ENCODE measurements around the gene FGD4.

Gene FGD4

GRCh38 chr12:32457251-32458025 is 58.1 kb downstream of the FGD4 start:
- no peak for DNase-seq (ENCODE audit: low spot score)

- DNase-seq (ENCODE audit: low spot score): no peak
These were observed 61.3 kb downstream of the FGD4 start for GRCh38 chr12:32460638-32461037.

DNA sequence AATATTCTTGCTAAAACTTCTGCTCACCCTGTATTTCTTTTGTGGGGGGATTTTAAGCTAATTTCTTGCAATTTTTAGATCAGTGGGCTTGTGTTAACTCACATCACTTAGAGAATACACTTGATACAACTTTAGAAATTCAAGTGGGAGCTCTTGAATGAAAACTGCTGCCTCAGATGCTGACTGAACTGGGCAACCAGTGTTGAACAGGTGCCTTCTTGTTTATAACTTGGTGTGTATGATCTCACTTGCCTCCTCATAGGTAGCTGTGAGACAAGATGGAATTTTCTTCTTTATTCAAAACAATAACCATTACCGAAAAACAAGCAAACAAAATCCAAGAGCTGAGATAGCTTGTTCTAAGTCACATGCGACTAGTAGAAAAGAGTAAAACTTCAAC is 63.5 kb downstream of the FGD4 start:
- no peak for DNase-seq (ENCODE audit: low spot score)

GRCh38 chr12:32466187-32466586 is 66.8 kb downstream of the FGD4 start:
- no peak for DNase-seq (ENCODE audit: low spot score)

DNA sequence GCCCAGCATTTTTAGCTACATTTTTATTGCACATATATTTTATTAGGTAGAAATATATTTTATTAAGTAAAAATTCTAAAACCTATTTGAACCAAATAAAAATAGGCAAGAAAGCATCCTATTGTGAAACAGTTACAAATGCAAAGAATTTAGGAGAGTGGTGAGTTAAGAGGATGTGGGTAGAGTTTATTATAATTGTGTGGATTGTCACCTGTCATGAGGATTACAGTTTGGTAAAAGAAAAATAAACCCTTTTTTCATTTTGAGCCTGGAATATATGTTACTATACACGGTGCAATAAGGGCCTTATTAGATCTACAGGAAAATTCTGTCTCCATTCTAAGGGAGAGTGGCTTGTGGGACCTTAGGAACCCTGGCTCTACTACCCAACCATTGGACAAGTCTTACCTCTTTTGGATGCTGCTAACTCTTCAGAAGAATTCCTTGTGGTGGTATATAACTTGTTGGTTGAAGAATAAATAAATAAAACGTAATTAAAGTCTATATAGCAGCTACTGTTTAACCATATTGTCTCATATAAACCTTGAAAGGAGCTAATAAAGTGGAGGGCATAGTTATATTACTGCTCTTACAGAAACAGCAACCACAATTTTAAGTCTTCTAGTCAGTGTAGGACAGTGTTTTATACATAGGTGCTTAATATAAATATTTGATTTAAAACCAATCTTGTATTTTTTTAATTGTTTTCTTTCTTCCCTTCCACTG is 67.8 kb downstream of the FGD4 start:
- DNase-seq (ENCODE audit: low spot score): no peak

DNA sequence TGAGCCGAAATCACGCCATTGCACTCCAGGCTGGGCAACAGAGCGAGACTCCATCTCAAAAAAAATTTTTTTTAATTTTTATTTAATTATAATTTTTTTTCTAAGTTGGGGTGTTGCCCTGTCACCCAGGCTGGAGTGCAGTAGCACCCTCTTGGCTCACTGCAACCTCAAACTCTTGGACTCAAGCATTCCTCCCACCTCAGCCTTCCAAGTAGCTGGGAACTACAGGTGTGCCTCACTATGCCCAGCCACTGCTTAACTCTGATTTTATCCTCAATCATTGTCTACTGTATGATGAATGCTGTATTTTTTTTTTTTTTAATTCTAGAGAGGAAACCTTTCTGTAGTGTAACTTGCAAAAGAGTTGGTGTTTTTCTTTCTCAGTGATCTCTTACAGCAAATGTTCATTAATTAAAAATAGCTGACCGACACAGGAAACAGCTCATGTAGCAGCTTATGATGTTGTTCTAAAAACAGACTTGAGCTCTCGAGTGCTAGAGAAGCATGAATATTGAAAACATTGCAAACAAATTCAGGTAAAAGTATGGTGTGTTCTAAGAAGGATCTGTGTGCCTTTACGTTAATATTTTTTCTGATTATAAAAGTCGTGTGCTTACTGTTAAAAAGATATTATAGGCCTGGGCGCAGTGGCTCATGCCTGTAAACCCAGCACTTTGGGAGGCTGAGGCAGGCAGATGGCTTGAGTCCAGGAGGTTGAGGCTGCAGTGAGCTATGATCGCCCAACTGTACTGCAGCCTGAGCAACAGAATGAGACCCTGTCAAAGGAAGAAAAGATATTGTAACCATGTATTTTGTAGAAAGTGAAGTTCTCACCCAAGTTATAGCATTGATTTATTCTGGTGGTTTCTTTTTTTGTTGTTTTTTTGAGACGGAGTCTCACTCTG is 68.9 kb downstream of the FGD4 start:
- peak; percentile 14 for DNase-seq (ENCODE audit: low spot score)

DNA sequence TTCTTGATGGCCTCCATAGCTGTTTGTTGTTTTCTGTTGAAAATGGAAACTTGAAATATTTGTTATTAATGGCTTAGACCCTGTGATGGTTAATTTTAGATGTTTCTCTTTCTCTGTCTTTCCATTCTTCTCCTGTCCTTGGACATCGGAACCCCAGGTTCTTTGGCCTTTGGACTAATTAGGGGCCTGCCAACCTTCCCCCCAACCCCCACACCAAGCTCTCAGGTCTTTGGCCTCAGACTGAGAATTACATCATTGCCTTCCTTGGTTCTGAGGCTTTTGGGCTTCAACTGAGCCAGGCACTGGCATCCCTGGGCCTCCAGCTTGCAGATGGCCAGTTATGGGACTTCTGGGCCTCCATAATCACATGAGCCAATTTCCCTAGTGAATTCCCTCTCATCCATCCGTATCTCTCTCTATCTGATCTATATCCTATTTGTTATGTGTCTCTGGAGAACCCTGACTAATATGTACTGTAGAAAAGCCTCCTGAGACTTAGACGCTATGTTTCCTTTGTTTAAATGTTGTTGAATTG is 71.6 kb downstream of the FGD4 start:
- no peak for DNase-seq (ENCODE audit: low spot score)

DNA sequence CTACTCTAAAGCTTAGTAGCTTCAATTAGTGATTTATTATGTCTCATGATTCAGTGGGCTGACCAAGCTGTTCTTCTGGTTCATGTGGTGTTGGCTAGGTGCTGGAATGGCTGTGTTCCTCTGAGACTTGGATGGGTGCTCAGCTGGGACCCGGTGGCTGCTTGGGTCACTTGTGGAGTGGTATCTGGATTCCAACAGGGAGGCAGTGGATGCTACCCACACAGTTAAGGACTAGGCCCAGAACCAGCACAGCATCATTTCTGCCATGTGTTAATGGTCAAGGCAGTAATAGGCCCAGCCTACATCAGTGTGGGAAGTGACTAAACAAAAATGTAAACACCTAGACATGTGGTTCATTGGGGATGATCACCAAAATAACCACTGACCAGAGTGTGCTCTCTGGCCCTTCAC is 72.2 kb downstream of the FGD4 start:
- no peak for DNase-seq (ENCODE audit: low spot score)

- no peak for DNase-seq (ENCODE audit: low spot score)
These were observed 76.4 kb downstream of the FGD4 start for GRCh38 chr12:32475724-32476123.

DNA sequence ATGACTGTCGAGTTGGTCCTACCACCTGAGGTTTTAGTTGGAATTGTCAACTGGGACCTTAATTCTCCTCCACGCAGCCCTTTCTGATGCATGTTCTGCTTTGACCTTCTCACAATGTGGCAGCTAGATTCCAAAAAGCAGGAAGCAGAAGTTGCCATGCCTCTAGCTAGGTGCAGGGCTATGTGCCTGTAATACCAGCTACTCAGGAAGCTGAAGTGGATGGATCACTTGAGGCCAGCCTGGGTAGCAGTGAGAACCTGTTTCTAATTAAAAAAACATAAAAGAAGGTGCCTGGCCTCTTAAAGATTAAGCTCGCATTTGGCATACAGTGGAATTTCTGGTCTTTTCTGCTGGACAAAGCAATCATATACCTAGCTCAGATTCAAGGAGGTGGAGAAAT is 77.1 kb downstream of the FGD4 start:
- DNase-seq (ENCODE audit: low spot score): no peak

DNA sequence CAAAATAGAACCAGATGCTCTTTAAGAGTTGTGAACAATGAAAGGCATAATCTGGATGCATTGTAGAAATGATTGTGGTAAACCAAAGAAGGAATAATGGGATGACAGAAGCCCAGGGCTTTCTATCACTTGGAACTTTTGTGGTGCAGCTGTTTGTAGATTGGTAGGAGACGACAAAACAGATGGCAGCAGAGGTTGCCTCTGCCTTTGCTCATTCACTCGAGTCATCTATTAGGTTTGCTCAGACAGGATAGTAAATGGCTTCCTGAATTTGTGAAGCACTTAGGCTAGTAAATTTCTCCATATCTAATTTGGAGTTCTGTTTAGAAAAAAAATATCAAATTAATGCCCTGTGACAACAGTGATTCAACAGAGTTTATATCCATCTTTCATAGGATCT is 78.4 kb downstream of the FGD4 start:
- DNase-seq (ENCODE audit: low spot score): no peak

- DNase-seq (ENCODE audit: low spot score): no peak
These were observed 78.8 kb downstream of the FGD4 start for GRCh38 chr12:32478166-32478565.

DNA sequence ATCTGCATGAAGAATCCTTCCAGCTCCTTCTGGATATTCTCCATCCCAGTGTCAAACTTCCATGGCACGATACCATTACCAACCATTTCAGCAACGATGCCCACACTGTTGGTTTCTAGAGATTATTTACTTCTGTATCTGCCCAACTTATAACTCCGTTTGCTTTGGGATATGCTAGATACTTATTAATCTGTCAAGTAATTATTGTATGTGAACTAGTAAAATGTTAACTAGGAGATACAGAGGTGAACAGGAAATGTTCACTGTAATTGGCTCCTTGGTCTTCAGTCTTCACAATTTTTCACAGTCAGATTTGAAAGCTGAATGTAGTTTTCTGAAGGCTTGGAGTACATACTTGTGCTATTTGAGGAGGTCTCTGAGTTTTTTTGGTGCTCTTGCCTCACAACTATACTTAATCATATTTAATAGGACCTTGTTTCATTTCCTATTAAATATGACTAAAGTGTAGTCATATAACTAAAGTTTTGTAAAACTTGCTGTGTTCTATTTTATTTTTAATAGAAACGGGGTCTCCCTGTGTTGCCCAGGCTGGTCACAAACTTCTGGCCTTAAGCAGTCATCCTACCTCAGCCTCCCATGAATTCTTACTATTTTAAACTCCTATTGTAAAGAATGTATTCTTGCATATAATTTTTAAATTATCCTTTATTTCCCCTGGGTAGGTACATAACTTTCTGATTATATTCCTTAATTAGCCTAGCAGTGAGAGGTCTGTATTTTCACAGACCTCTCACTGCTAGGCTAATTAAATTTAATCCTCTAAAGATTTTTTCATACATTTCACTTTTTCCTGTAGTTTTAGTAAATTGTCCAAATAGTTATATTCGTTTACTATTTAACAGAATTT is 79.7 kb downstream of the FGD4 start:
- no peak for DNase-seq (ENCODE audit: low spot score)

DNA sequence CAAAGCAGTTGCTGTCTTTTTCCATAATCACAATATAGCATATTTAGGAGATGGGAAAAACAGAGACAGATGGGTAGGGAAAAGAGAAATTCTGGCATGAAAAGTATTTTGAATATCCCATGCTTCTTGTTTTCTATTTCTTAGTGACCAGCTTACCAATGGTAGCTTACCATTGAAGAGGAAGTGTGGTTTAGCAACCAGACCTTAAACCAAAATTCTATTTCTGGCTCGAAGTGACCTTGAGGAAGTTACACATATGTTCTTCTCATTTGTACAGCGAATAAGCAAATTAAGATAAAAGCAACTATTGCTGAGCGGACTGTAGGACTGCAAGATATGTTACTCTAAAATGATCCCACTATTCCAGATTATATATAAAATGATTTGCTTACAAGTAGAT is 82.9 kb downstream of the FGD4 start:
- DNase-seq (ENCODE audit: low spot score): peak; percentile 20

DNA sequence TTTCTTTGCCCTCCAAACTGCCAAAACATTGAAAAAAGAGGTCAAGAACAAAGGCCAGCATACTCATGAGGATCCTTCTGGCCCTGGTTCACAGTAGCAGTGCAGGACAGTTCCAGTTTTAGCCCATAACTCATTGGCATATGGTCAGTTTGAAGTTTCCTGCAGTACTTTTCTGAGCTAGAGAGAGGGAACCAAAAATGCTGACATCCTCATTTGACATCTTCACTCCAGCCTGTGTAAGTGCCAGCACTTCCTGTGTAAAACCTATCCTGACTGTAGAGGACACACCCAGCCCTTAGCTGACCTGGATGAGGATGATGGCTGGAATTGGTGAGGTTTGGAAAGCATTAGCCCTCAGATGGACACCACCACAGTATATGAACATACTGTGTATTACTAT is 84.1 kb downstream of the FGD4 start:
- DNase-seq (ENCODE audit: low spot score): no peak

DNA sequence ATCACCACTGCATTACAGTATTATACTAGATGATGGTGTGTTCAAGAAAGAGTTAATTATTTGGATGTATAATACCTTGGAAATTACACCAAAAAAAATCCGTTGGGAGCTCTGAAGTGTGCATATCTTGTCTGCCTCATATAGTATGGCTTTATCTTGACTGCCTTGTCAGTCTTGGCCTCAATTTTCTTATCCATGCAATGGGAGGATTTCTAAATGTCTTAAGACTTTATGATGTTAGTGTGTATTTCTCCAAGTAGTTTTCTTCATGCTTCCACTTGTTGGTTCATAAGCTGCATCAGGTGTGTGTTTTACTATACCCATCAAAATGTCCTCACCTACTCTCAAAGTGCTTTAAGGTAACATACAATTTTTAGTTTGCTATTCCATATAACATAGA is 84.6 kb downstream of the FGD4 start:
- no peak for DNase-seq (ENCODE audit: low spot score)

DNA sequence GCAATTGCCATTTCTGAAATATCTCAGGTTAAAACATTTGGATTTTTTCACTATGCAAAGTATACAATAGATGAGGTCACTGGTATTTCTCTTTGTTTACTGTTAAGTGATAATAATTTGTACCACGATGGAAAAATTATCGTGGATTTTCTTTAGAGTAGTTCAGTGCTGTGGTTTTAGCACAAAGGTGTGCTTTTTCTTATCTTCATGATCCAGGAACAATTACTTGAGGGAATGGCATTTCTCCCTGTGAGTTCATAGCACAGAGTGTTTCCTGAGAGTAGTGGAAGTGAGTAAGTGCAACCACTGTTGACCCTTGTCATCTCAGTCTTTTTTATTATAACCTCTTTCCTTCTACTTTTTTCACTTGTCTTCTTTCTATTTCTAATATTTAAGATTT is 86.8 kb downstream of the FGD4 start:
- no peak for DNase-seq (ENCODE audit: low spot score)

- no peak for DNase-seq (ENCODE audit: low spot score)
These were observed 88.8 kb downstream of the FGD4 start for GRCh38 chr12:32488132-32488531.

- no peak for DNase-seq (ENCODE audit: low spot score)
These were observed 89.7 kb downstream of the FGD4 start for GRCh38 chr12:32489070-32489469.

DNA sequence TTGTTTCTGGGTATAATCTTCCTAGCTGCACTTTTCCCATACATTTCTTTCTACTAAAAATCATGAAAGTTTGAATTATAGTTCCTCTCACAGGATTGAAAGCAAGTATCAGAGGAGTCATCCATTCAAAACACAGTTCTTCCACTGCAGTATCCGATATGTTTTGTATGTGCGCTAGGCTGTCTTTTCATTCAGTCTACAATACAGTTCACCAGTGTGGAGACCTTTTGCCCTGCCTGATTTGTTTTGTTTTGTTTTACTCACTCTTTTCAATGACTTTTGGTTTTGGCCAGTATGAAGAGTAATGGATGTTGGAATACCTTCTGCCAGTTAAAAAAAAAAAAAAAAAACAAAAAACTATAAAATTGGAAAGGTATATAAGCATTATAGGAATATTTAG is 91.4 kb downstream of the FGD4 start:
- DNase-seq (ENCODE audit: low spot score): no peak

GRCh38 chr12:32493282-32493681 is 93.9 kb downstream of the FGD4 start:
- DNase-seq (ENCODE audit: low spot score): no peak
